H1 (cell line): ENCODE measurements around the gene RSF1. TPM values are rescaled to one million over a fixed set of nuclear protein-coding genes. Genes with fewer than 3 reads are reported as not detected.

Experiments used
- CTCF ChIA-PET: fragments of 300-600 bp; sonication (Branson Sonifier 250); formaldehyde crosslinking; loops from one replicate; lab custom pipeline; 2021; ENCODE audit not compliant: partially characterized antibody; lab: Charles Lee
- POLR2A ChIA-PET: fragments of 300-600 bp; sonication (Branson Sonifier 250); formaldehyde crosslinking; loops from one replicate; lab custom pipeline; 2021; ENCODE audit warnings: inconsistent platforms; ENCODE audit not compliant: partially characterized antibody; lab: Charles Lee
- DNase-seq, 2 experiments: peaks; one replicate each; pipeline versions ENCODE4 v3.0.0 to v3.0.0-alpha.2; 2010 to 2022; ENCODE audit warnings: low spot score in 2 of 2, low read depth in 1 of 2, mixed read lengths in 1 of 2
- FAIRE-seq: peaks from 2 replicates; lab custom pipeline; 2011; peaks lifted over from hg19 to GRCh38; lab: Jason Lieb, UNC
- H2AFZ ChIP-seq: 2 replicates; pipeline ENCODE4 v1.8.1; 2012; ENCODE audit warnings: low read length, inconsistent platforms
- H2AK5ac ChIP-seq: 2 replicates; pipeline ENCODE4 v1.6.1; 2013; ENCODE audit warnings: low read depth, low read length
- H2BK120ac ChIP-seq: replicated peaks from 2 replicates; pipeline ENCODE3; 2013; ENCODE audit warnings: low read depth, low read length, inconsistent platforms
- H2BK12ac ChIP-seq: 2 replicates; pipeline ENCODE4 v1.6.1; 2013; ENCODE audit warnings: low read depth, low read length
- H2BK15ac ChIP-seq: 2 replicates; pipeline ENCODE4 v1.6.1; 2013; ENCODE audit warnings: low read length
- H2BK20ac ChIP-seq: 2 replicates; pipeline ENCODE4 v1.6.1; 2013; ENCODE audit warnings: low read length
- H2BK5ac ChIP-seq: 2 replicates; pipeline ENCODE4 v1.6.1; 2013; ENCODE audit warnings: low read depth, low read length
- H3K14ac ChIP-seq: 2 replicates; pipeline ENCODE4 v1.6.1; 2013; ENCODE audit warnings: inconsistent platforms; ENCODE audit not compliant: insufficient read length
- H3K18ac ChIP-seq: 2 replicates; pipeline ENCODE4 v1.6.1; 2013; ENCODE audit warnings: low read length; ENCODE audit errors: extremely low read depth
- H3K23ac ChIP-seq: 2 replicates; pipeline ENCODE4 v1.6.1; 2013; ENCODE audit warnings: inconsistent platforms; ENCODE audit not compliant: insufficient read length
- H3K23me2 ChIP-seq: 2 replicates; pipeline ENCODE4 v1.6.1; 2013; ENCODE audit warnings: low read depth, low read length
- H3K27ac ChIP-seq: 2 replicates; pipeline ENCODE4 v1.6.1; 2011; ENCODE audit warnings: low read depth, low read length, inconsistent platforms
- H3K27me3 ChIP-seq, 4 experiments: replicated peaks in 1 of 4; 1 replicate in 1 of 4; 2 replicates in 3 of 4; pipeline versions ENCODE4 v1.6.1 to v1.8.1; 2011 to 2013; ENCODE audit warnings: low read length in 3 of 4, mild to moderate bottlenecking in 3 of 4, inconsistent platforms in 2 of 4, mixed read lengths in 2 of 4, moderate library complexity in 1 of 4; ENCODE audit not compliant: control insufficient read depth in 3 of 4, insufficient read depth in 3 of 4; ENCODE audit errors: extremely low read depth in 1 of 4
- H3K36me3 ChIP-seq, 4 experiments: 2 replicates each; pipeline versions ENCODE4 v1.6.1 to v1.8.1; 2011 to 2013; ENCODE audit warnings: mild to moderate bottlenecking in 4 of 4, low read length in 3 of 4, moderate library complexity in 2 of 4, control low read depth in 1 of 4, inconsistent platforms in 1 of 4; ENCODE audit not compliant: insufficient read depth in 4 of 4, control insufficient read depth in 2 of 4
- H3K4ac ChIP-seq: replicated peaks from 2 replicates; pipeline ENCODE3; 2013; ENCODE audit warnings: low read length, low read depth, mixed read lengths, inconsistent platforms; ENCODE audit not compliant: insufficient read length
- H3K4me1 ChIP-seq, 4 experiments: replicated peaks in 1 of 4; 1 replicate in 1 of 4; 2 replicates in 3 of 4; pipeline versions ENCODE4 v1.6.1 to v1.8.1; 2011 to 2013; ENCODE audit warnings: low read length in 3 of 4, inconsistent platforms in 2 of 4, mixed read lengths in 1 of 4; ENCODE audit not compliant: insufficient read depth in 4 of 4, control insufficient read depth in 3 of 4
- H3K4me2 ChIP-seq, 2 experiments: 2 replicates each; pipeline versions ENCODE4 v1.6.1 to v1.8.1; 2011 to 2013; ENCODE audit warnings: low read depth in 2 of 2, low read length in 2 of 2, control low read depth in 1 of 2, inconsistent platforms in 1 of 2, mild to moderate bottlenecking in 1 of 2; ENCODE audit not compliant: insufficient read depth in 1 of 2
- H3K4me3 ChIP-seq, 4 experiments: fragments of 200-600, 300-600 bp in 1 of 4; sonication (generic), shearing (Covaris generic), sonication (Bioruptor Twin) in 1 of 4; 2 replicates each; pipeline versions ENCODE4 v1.5.1 to v1.8.1; 2011 to 2016; ENCODE audit warnings: low read length in 4 of 4, low read depth in 3 of 4, control low read depth in 2 of 4, inconsistent platforms in 2 of 4, mild to moderate bottlenecking in 2 of 4, mixed read lengths in 1 of 4, moderate library complexity in 1 of 4; ENCODE audit not compliant: insufficient read depth in 2 of 4; ENCODE audit errors: extremely low read depth in 1 of 4
- H3K56ac ChIP-seq: replicated peaks from 2 replicates; pipeline ENCODE3; 2013; ENCODE audit warnings: low read depth, mild to moderate bottlenecking, mixed read lengths, low read length, inconsistent platforms; ENCODE audit not compliant: insufficient read length
- H3K79me1 ChIP-seq: 2 replicates; pipeline ENCODE4 v1.6.1; 2013; ENCODE audit warnings: low read depth, low read length, control low read depth
- H3K79me2 ChIP-seq, 2 experiments: 2 replicates each; pipeline versions ENCODE4 v1.6.1 to v1.8.1; 2012 to 2013; ENCODE audit warnings: low read length in 2 of 2, mild to moderate bottlenecking in 2 of 2, inconsistent platforms in 1 of 2; ENCODE audit not compliant: insufficient read depth in 2 of 2, control insufficient read depth in 1 of 2
- H3K9ac ChIP-seq, 4 experiments: replicated peaks in 1 of 4; 1 replicate in 1 of 4; 2 replicates in 3 of 4; pipeline versions ENCODE4 v1.6.1 to v1.8.1; 2011 to 2013; ENCODE audit warnings: low read depth in 3 of 4, low read length in 3 of 4, control low read depth in 2 of 4, mild to moderate bottlenecking in 2 of 4, moderate library complexity in 2 of 4, inconsistent platforms in 1 of 4; ENCODE audit errors: extremely low read depth in 1 of 4
- H3K9me3 ChIP-seq, 2 experiments: 2 replicates each; pipeline versions ENCODE4 v1.6.1 to v1.8.1; 2012 to 2013; ENCODE audit warnings: mild to moderate bottlenecking in 2 of 2, moderate library complexity in 2 of 2, control low read depth in 1 of 2, inconsistent platforms in 1 of 2, low read depth in 1 of 2, low read length in 1 of 2, mixed read lengths in 1 of 2; ENCODE audit not compliant: insufficient read depth in 2 of 2
- H4K20me1 ChIP-seq, 2 experiments: replicated peaks in 1 of 2; 2 replicates each; pipeline versions ENCODE3 to v1.8.1; 2011 to 2013; ENCODE audit warnings: inconsistent platforms in 2 of 2, low read length in 2 of 2, mild to moderate bottlenecking in 1 of 2; ENCODE audit not compliant: insufficient read depth in 2 of 2, control insufficient read depth in 1 of 2
- H4K5ac ChIP-seq: 2 replicates; pipeline ENCODE4 v1.6.1; 2013; ENCODE audit warnings: low read length, low read depth, mixed read lengths, inconsistent platforms; ENCODE audit not compliant: insufficient read length
- H4K8ac ChIP-seq: 2 replicates; pipeline ENCODE4 v1.8.0; 2013; ENCODE audit warnings: mild to moderate bottlenecking, moderate library complexity, low read length, inconsistent platforms; ENCODE audit not compliant: insufficient read depth; ENCODE audit errors: extremely low read depth
- H4K91ac ChIP-seq: replicated peaks from 2 replicates; pipeline ENCODE3; 2013; ENCODE audit warnings: low read length, mixed read lengths, inconsistent platforms; ENCODE audit not compliant: insufficient read length
- CREB1 ChIP-seq: IDR thresholded peaks from 2 replicates; pipeline ENCODE4 v1.6.1; 2012; ENCODE audit warnings: inconsistent platforms
- FOSL1 ChIP-seq: IDR thresholded peaks from 2 replicates; pipeline ENCODE4 v1.6.1; 2011; ENCODE audit warnings: mild to moderate bottlenecking, low read depth, low read length, moderate library complexity; ENCODE audit not compliant: insufficient read depth
- SP4 ChIP-seq: IDR thresholded peaks from 2 replicates; pipeline ENCODE4 v1.6.1; 2012; ENCODE audit warnings: low read length, inconsistent platforms
- SRF ChIP-seq: IDR thresholded peaks from 2 replicates; pipeline ENCODE4 v1.6.1; 2011; ENCODE audit warnings: mild to moderate bottlenecking, low read depth, low read length, moderate library complexity
- WGBS, 2 experiments: shearing (Covaris generic) in 1 of 2; methylation state at CpG; one replicate each; pipeline versions ENCODE4 v1.1.6 to v1.1.7; 2013 to 2015; ENCODE audit warnings: low lambda C conversion rate in 2 of 2, mixed read lengths in 2 of 2, inconsistent platforms in 1 of 2, low coverage in 1 of 2, missing lambda C conversion rate in 1 of 2; ENCODE audit not compliant: insufficient replicate concordance in 2 of 2, insufficient coverage in 1 of 2, insufficient read length in 1 of 2; ENCODE audit errors: extremely low coverage in 1 of 2, missing lambda C conversion rate in 1 of 2; 5-methylcytosine and 5-hydroxymethylcytosine counted together
- polyA plus RNA-seq, 7 experiments: library from polyadenylated mRNA; depleted of rRNA in 3 of 7; stranded (reverse) in 5 of 7; unstranded in 2 of 7; fragments of >200 nt in 5 of 7; fragments of 200-250 nt in 2 of 7; gene quantifications; 1 replicate in 5 of 7; 2 replicates in 1 of 7; 4 replicates in 1 of 7; pipeline versions ENCODE4 v1.2.1 to v1.2.3, GENCODE V29; 2011 to 2013; ENCODE audit warnings: missing spikeins in 2 of 7, mixed read lengths in 2 of 7
- total RNA-seq: library from RNA; stranded (reverse); fragmentation: NEBNext Ultra II Directional; extraction: Animal tissue kit (Norgen Biotek cat#: 25700); gene quantifications from 2 replicates; pipeline ENCODE4 v1.2.1, GENCODE V29; 2021

RSF1 gene
- total and polyA plus RNA-seq, 2 of the 8 experiments (the other 6 are each of a cell fraction or from before 2014, with no cell fraction given) = 17.8 to 87.9 TPM

DNA sequence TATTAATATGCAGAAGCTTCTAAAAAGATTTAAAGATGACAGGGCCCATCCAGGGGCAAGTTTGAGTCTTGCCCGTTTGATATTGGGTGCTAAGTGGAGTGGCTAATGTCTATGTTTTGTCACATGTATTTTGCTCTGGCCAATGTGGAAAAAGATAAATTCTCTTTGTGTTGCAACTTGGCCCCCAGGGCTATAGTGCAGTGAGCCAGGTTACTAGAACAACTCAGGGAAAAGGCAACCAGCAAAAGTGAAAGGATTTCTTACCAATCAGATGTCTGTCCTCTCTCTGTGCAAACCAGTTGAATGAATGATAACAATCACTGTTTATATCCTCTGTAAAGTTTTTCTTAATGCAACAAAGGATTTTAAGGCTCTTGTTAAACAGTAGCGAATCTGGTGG is 178.3 kb downstream of the RSF1 start:
- H3K4me2 ChIP-seq = no peak overlapping the region
- no peak overlapping the region for H2AFZ ChIP-seq
- no peak overlapping the region for H4K8ac ChIP-seq
- no peak overlapping the region for H2BK20ac ChIP-seq
- no peak overlapping the region for H3K23ac ChIP-seq
- peaks cover 2 to 5% (median 3%) of the 10 kb centered on the region in 4 experiments; a peak in 6 of 7 replicates for H3K4me1 ChIP-seq
- POLR2A ChIA-PET = no interaction called here
- no peak overlapping the region for H3K9ac ChIP-seq
- H4K20me1 ChIP-seq = no peaks in the 10 kb centered on the region
- no peak overlapping the region for H4K91ac ChIP-seq
- FAIRE-seq (no peak), DNase-seq (no peak)
- H2AK5ac ChIP-seq = no peak overlapping the region
- H2BK120ac ChIP-seq = no peak overlapping the region
- no peak overlapping the region for H3K56ac ChIP-seq
- H2BK12ac ChIP-seq = no peak overlapping the region
- no peak overlapping the region for H3K4me3 ChIP-seq
- H3K18ac ChIP-seq = no peak overlapping the region
- WGBS, 2 experiments = 88% methylated on average over 2 of the region's 2 CpGs; no CpG with 5 or more reads in 1 of the 2 experiments
- H3K4ac ChIP-seq = no peak overlapping the region
- H3K9me3 ChIP-seq = no peaks in the 10 kb centered on the region
- no peak overlapping the region for H3K14ac ChIP-seq
- H3K36me3 ChIP-seq = no peaks in the 10 kb centered on the region
- no peak overlapping the region for H2BK5ac ChIP-seq
- H3K27ac ChIP-seq = no peak overlapping the region
- H3K27me3 ChIP-seq = no peaks in the 10 kb centered on the region
- H3K23me2 ChIP-seq = peaks cover 5% of the 10 kb centered on the region; the same call in 1 of the 2 replicates
- CTCF ChIA-PET = no interaction called here
- no peaks in the 10 kb centered on the region for H3K79me1 ChIP-seq
- no peak overlapping the region for H4K5ac ChIP-seq
- peaks cover 0 to 3% of the 10 kb centered on the region in 2 experiments; a peak in 2 of 4 replicates for H3K79me2 ChIP-seq
- no peak overlapping the region for H2BK15ac ChIP-seq
- TF ChIP-seq FOSL1 = no peak
- no peak for TF ChIP-seq CREB1
- no peak for TF ChIP-seq SP4
- no peak for TF ChIP-seq SRF
